Neural cell (in vitro differentiated cells): ENCODE results near the gene MCMBP.

Source experiments
- EZH2 ChIP-seq: fragments of 200-600, 300-800 bp; shearing (Covaris generic), sonication (generic); IDR thresholded peaks from 2 replicates; pipeline ENCODE4 v1.6.1; 2014; ENCODE audit warnings: antibody characterized with exemption, low read length, borderline replicate concordance, mild to moderate bottlenecking; ENCODE audit not compliant: insufficient read depth, poor library complexity, severe bottlenecking
- RAD21 ChIP-seq: fragments of 450-650 bp; conservative IDR thresholded peaks from 2 replicates; pipeline ENCODE4 v1.6.1; 2014; ENCODE audit warnings: antibody characterized with exemption, mild to moderate bottlenecking, moderate library complexity
- TF ChIP-seq, protein P1 (sequence below): IDR thresholded peaks from 2 replicates; pipeline ENCODE4 v1.6.1; 2012; ENCODE audit warnings: borderline replicate concordance
- TF ChIP-seq, protein P2 (sequence below): fragments of 450-650 bp; IDR thresholded peaks from 2 replicates; pipeline ENCODE4 v1.5.1; 2014; ENCODE audit warnings: antibody characterized with exemption, mild to moderate bottlenecking, moderate library complexity; ENCODE audit not compliant: poor library complexity, severe bottlenecking

DNA sequence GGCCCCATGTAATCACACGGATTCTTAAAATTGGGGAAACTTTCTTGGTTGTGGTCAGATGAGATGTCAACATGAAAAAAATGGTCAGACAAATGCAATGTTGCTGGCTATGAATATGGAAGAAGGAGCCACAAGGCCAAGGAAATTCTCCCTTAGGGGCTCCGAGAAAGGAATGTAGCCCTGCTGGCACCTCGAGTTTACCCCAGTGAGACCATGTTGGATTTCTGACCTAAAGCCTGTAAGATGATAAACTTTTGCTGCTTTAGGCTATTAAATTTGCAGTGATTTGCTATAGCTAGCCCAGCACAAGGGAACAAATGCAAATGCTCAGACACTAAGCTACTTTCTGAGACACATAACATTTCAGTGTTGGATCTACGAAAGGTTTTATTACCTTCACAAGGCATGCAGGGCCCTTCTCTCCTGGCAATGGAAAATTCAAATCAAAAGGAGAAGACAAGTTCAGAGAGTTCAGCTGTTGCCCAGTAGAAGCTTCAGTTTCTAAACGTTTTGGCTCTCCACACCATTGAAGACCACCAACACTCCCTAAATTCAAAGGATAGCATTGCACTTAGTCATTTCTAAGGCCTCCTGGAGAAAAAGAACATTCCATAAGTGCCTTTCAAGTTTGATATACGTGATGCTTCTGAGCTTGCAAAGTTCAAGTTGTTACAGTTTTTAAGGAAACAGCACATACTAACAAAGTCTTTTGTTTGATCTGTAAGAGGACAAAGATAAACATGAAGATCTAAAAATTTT, 23.4 kb downstream of the MCMBP start:
- TF ChIP-seq, protein P1, sequence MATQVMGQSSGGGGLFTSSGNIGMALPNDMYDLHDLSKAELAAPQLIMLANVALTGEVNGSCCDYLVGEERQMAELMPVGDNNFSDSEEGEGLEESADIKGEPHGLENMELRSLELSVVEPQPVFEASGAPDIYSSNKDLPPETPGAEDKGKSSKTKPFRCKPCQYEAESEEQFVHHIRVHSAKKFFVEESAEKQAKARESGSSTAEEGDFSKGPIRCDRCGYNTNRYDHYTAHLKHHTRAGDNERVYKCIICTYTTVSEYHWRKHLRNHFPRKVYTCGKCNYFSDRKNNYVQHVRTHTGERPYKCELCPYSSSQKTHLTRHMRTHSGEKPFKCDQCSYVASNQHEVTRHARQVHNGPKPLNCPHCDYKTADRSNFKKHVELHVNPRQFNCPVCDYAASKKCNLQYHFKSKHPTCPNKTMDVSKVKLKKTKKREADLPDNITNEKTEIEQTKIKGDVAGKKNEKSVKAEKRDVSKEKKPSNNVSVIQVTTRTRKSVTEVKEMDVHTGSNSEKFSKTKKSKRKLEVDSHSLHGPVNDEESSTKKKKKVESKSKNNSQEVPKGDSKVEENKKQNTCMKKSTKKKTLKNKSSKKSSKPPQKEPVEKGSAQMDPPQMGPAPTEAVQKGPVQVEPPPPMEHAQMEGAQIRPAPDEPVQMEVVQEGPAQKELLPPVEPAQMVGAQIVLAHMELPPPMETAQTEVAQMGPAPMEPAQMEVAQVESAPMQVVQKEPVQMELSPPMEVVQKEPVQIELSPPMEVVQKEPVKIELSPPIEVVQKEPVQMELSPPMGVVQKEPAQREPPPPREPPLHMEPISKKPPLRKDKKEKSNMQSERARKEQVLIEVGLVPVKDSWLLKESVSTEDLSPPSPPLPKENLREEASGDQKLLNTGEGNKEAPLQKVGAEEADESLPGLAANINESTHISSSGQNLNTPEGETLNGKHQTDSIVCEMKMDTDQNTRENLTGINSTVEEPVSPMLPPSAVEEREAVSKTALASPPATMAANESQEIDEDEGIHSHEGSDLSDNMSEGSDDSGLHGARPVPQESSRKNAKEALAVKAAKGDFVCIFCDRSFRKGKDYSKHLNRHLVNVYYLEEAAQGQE: no peak
- no peak for TF ChIP-seq RAD21
- TF ChIP-seq, protein P2, sequence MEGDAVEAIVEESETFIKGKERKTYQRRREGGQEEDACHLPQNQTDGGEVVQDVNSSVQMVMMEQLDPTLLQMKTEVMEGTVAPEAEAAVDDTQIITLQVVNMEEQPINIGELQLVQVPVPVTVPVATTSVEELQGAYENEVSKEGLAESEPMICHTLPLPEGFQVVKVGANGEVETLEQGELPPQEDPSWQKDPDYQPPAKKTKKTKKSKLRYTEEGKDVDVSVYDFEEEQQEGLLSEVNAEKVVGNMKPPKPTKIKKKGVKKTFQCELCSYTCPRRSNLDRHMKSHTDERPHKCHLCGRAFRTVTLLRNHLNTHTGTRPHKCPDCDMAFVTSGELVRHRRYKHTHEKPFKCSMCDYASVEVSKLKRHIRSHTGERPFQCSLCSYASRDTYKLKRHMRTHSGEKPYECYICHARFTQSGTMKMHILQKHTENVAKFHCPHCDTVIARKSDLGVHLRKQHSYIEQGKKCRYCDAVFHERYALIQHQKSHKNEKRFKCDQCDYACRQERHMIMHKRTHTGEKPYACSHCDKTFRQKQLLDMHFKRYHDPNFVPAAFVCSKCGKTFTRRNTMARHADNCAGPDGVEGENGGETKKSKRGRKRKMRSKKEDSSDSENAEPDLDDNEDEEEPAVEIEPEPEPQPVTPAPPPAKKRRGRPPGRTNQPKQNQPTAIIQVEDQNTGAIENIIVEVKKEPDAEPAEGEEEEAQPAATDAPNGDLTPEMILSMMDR: no peak
- TF ChIP-seq EZH2: no peak
